GM21423 (cell line): ENCODE results near the gene PLXNB2.

ENCODE experiments used
- ATAC-seq: cut with Tn5 transposase; IDR thresholded peaks from one replicate; pipeline ENCODE4 v1.9.1; 2021; ENCODE audit warnings: mild to moderate bottlenecking, moderate library complexity; ENCODE audit not compliant: unreplicated experiment

The PLXNB2 gene

GRCh38 chr22:50311606-50312351 lies 4.3 kb upstream of the PLXNB2 start:
- ATAC-seq = no peak

GRCh38 chr22:50310949-50311444 lies 3.6 kb upstream of the PLXNB2 start:
- ATAC-seq = no peak

- ATAC-seq = no peak
Measured at GRCh38 chr22:50310031-50310722, 2.7 kb upstream of the PLXNB2 start.

DNA sequence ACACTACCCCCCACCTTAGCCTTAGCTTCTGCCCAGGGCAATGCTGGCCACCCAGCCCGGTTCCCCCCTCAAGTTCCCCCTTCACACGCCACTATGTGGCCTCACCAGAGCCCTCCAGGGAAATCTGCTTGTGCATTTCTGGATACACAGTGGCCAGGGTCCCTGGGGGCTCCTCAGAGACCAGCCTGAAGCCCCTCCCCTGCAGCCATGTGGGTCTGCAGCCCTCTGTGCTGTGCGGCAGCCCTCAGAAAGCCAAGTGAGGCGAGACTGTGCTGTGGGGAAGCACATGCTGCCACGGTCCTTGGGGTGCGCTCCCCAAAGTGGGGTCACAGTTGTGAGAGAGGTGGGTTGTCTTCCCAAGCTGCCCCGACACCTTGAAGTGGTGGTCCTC lies 2.1 kb upstream of the PLXNB2 start:
- no peak for ATAC-seq

DNA sequence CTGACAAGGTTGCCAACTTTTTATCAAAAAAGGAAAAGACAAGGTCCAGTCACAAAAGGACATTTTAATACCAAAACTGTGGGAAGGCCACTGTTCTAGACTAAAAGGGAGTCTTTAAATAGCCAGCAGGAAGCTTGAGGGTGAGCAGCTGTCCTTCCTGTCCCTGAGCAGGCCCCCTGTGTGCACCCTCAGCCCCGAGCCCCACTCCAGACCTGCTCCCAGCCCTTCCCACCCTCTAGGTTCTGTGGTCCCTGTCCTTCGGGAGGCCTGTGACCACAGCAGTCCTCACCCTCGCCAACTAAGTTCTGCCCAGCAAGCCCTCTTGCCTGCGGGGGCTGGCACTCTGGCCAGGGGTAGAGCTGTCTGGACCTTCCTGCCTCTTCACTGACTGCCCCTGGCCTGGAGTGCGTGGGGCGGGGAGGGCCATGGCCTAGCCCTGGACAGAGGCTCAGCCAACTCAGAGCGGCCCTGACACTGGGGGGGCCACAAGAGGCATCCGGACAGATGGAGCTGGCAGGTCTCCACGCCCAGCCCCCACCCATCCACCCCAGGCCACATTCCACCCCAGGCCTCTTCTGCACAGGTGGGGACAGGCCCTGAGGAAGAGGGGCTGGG lies 1.6 kb upstream of the PLXNB2 start:
- no peak for ATAC-seq

- ATAC-seq = no peak
Measured at GRCh38 chr22:50308597-50308935, 1.1 kb upstream of the PLXNB2 start.

GRCh38 chr22:50307890-50308596 lies 597 bp upstream of the PLXNB2 start:
- no peak for ATAC-seq

DNA sequence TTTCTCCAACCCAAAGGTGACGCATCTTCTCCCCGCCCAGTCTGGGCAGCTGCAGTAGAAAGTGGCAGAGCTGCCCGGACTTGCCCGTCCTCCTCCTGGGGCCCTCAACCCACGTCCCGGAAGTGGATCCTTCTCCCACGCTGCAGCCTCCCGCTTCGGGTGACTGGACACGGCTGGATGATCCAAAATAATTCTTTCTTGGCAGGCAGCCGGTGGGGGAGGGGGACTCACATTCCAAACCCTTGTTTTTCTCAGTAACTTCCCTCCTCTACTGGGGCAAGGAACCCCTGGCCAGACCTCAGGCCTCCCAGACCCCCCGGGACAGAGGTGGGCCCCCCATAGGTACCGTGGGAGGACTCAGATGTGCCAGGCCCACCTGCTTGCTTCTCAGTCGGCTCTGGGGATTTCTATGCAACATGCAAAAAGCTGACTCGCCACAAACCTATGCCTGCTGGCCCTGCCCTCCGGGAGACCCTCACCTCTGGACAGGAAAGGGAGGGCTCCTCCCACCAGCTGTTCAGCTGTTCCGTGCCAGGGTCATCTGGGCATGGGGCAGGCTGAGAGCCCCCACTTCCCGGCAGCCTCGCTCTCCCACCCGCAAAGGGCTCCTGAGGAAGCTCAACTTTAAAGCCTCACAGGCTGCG lies 1.4 kb downstream of the PLXNB2 start:
- no peak for ATAC-seq

DNA sequence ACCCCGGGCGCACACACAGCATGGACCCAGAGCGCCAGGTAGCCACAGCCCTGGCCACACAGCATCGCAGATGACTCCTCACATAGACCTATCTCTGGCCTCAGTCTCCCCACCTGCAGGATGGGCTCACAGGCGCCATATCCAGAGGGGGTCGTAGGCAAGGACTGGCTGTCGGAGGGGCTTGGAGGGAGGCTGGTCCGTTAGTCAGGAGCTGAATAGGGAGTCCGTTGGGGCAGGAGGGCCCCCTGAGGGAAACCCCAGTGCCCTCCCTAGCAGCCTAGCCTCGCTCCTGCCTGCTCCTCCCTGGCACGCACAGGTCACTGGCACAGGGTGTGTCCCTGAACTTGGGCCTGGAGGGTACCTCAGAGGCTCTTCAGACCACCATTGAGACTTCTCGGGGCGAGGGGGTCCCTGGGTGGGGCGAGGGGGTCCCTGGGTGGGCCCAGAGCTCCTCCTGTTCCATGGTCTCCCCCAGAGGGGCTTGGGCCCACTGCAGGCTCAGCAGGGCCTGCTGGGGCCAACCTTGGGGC lies 2.0 kb downstream of the PLXNB2 start:
- ATAC-seq = no peak

DNA sequence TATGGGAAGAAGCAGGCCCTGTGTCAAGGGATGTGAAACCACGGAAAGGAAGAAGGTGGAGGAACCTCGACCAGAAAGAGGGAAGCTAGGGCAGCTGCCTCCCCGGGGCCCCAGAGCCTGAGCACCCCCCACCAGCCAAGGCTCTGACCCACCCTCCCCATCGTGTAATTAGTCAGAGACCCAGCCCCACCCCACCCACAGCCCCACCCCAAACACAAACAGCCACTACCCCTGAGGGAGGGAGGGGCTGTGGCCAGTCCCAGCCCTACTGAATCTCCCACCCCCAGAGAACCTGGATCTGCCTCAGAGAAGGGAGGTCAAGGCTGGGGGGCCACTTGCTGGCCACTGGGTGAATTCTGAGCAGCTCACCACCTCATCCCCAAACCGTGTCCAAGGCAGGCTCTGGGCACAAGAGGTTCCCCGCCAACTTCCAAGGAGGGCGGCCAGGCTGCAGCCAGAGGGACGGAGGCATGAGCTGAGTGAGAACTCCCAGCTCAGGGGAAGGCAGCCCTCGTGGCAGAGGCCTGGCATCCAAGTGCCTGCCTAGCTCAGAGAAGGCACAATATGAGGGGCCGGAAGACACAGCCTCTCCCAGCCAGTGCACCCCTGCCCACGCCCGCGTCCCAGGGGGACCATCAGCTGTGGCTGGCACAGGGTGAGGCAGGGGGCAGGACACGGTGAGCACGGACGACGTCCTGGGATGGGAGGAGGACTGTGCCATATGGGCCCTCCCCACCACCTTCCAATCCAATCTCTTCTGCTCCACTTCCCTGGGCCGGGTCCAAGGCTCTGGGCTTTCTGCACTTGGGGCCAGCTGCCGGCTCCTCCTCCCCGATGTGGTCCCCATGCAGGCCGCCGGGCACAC lies 2.7 kb downstream of the PLXNB2 start:
- no peak for ATAC-seq

- ATAC-seq = no peak
Measured at GRCh38 chr22:50303848-50304527, 3.5 kb downstream of the PLXNB2 start.

DNA sequence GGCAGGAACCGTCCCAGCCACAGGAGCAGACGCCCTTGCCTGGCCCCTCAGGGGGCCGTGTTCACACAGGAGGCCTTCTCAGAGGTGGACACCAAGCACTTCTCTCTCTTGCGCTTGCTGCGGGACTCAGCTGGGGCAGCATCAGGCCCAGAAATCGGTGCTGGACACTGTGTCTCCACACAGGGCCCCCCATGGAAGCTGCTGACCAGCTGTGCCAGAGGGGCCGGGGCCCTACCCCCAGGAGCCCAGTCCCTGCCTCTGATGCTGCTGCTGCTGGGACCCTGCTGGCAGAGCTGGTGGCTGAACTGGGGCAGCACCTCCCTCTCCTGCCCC lies 4.0 kb downstream of the PLXNB2 start:
- no peak for ATAC-seq

GRCh38 chr22:50302564-50302963 lies 4.9 kb downstream of the PLXNB2 start:
- no peak for ATAC-seq

GRCh38 chr22:50302041-50302541 lies 5.4 kb downstream of the PLXNB2 start:
- ATAC-seq = no peak

DNA sequence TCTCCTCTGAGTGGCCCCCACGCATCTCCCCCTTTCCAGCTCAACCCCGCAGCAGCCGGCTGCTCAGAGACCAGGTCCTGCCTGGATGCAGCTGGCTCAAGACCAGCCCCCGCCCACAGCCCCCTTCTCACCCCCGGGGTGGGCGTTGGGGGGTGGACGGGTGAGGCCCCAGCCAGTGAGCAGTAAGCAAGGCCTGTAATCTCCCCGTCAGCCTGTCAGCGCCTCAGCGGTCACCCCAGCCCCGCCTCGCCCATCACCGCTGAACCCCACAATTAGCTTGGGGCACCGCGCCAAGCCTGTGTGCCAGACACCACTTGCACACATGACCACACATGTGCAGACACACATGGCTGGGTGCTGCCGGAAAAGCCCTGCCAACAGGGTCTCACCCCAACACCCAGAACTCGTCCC lies 5.9 kb downstream of the PLXNB2 start:
- ATAC-seq = no peak

DNA sequence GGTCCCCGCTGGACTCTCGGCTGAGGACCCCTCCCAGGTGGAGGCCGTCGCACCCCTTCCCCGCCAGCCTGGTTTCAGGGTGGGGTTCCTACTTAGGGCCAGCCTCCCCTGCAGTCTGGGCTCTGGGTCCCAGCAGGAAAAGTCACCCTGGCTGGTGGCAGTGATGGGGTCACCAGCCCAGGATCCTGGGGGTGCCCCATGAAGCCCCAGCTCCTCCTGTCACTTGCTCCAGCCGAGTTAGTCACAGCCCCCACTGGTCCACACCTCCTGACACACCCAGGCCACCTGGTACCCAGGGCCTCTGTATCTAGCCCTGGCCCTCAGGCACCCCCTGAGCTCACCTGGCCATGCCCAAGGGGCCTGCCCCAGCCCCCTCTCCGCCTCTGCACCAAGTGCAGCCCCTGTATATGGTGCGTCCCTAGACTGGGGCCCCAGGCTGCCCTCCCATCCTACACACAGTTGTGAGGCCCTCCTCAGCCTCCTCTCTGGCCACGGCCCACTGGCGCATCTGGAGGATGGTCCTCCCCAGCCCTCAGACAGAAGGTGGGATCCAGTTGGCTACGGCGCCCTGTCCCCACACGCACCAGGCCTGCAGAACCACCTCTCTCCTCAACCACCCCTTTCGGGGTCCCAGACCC lies 6.7 kb downstream of the PLXNB2 start:
- ATAC-seq = no peak

DNA sequence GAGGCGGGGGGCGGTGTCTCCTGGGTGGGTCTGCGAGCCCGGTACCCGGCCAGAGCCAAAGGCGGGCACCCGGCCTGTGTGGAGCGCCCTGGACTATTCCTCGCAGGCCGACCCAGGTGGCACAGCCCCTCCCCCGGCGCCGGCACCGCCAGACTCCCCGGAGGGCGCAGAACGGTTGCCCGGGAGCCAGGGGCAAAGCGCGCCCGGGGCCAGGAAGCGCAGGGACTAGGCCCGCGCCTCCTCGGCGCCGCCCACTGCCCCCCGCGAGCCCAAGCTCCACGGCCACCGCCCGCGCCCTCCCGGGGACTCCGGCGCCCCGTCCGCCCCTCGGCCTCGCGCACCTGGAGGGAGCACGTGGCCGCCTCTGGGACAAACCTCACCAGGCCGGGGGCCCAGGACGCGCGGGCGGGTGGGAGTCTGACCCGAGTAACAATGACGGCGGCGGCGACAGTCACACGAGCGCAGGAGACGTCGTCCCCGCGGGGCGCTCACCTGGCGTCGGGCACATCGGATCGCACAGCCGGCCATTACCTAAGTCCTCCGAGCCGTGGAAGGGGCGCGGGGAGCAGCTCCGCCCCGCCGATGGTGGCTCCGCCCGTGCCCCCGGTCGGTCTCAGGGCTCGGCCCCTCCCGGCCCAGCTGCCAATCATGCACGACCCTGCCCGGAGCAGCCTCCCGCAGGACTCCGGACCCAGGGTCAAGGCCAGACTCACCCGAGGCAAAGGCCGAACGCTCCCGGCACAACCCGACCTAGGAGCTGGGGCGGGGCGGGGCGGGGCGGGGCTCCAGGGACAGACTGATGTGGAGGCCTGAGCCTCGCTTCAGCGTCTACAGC lies 7.4 kb downstream of the PLXNB2 start:
- ATAC-seq = no peak
